Stimulated activated CD4-positive, alpha-beta T cell treated with anti-CD3 and anti-CD28 coated beads, Interleukin-2, amount 100 ng/mL, for 4 hours (primary cell): Measurements from ENCODE around the gene ZNF587.
A peak's percentile ranks its signal among the peaks of the same experiment; 100 is the strongest.
"Not testable (repeated sequence)": the region's sequence is repeated elsewhere in the genome, so short reads cannot be mapped to it uniquely, and the experiment has no call there.

Experiments used
- DNase-seq: peaks from one replicate; pipeline ENCODE4 v3.0.0-alpha.2; 2020; ENCODE audit warnings: low read depth

Gene ZNF587

DNA sequence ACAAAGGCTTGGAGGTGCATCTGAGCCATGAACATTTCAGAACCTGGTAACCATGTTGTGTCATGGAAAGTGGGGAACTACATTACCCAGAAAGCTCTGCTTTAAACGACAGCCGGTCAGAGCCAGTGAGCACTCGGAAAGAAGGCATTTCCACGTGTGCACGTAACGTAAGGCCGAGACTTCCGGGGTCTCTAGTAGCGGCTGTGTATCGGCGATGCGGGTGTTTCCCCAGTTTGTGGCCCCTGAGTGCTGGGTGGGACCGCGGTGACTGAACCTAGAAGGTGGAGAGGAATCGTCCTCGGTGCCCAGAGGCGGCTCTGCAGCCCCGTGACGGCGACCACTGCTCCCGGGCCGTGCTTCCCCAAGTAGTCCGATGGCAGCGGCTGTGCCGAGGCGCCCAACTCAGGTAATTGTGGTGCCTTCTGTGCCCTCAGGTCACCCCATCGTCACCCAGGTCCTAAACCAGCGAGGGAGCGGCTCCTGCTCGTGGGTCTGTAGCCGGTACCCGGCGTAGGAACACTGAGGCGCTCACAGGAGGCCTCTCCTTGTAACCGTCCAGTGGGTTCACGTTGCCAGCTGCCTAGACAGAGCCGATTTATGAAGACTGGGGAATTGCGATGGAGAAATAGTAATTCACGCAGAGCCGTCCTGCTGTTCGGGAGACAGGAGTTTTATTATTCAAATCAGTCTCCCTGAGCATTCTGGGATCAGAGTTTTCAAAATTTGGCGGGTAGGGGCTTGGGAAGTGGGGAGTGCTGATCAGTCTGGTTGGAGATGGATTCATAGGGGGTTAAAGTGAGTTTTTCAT, at the start of gene ZNF587:
Gene ZNF587 (plus strand): TSS at position 194 of the 808 bp plus-strand sequence. CDS start 180 bp downstream, at position 374.
- DNase-seq: peak; percentile 73

DNA sequence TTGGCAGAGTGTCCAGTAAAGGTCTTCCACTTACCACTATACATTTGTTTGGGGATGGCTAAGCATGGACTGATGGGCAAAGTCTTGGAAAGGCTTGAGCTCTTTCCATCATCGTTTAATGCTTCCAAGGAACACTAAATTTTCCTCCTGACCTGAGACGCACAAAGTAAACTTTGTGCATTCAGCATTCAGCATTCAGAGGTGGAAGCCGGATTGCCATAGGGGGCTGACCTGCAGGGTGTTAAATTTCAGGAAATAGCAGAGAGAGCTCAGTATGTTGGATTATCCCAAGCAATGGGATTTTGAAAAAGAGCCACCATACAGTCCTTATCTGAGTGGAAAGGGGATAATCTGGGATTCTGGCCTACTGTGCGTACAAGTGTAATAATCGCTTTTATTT, 49.0 kb upstream of the ZNF587 start:
- DNase-seq: no peak

DNA sequence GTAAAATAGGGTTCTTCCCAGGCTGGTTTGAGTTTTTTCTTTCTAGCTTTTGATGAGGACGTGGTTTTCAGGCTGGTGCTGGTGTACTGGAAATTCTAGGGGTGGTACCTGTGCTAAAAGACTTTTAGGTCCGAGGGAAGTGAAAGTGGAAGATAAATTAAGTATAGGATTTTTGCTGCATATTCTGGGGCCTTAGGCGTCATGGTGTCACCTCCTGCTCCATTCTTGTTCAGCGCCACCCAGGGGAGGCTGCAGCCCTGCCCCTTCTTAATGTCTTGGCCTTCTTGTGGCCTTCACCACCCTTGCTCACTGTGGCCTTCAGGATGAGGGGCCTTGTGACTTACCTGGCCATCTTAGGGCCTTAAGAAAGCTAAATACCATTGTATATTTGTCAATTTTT, 47.4 kb upstream of the ZNF587 start:
- no peak for DNase-seq

DNA sequence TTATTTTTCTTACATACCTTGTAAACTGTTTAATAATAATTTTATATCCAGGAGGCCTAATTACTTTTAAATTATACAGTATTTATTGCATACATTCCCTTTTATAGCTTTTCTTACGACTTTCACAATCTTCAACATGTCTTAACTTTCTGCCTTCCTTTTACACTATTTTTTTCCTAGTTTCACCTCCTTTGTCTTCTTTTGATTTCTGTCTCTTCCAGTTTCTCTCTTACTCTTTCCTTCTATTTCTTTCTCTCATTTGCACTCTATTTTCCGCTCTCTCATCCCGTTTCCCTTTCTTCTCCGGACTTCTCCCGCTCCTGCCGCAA, 46.4 kb upstream of the ZNF587 start:
- no peak for DNase-seq

DNA sequence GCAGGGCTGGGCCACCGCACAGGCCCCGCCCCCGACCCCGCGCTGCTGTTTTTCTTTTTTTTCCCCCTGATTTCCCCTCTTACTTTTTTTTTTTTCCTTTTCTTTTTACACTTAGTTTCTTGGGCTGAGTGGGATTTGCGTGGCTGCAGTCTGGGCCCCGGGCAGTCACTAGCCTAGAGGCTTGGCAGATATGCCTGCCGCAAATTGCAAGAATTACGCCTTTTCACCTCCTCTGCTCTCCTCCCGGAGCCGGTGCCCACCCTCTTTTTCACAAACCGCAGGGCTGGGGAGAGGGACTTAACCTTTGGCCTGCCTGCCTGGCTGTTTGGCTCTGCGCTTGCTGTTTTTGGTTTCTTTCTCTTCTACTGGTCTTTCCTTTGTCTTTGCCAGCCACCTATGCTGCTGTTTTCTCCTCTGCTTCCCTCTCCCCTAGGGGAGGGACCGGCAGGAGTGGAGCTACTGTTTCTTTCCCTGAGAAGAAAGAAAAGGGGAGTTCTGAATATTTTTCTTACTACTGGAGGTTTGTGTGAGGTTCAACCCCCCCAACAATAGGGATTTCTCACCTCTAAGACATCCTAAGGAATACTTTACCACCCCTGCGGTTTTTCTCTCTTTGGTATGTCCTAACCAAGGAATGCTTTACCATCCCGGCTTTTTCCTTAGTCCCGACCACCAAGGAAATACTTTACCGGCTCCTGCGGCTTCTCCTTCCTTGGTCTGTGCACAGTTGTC, 45.9 kb upstream of the ZNF587 start:
- DNase-seq: no peak

DNA sequence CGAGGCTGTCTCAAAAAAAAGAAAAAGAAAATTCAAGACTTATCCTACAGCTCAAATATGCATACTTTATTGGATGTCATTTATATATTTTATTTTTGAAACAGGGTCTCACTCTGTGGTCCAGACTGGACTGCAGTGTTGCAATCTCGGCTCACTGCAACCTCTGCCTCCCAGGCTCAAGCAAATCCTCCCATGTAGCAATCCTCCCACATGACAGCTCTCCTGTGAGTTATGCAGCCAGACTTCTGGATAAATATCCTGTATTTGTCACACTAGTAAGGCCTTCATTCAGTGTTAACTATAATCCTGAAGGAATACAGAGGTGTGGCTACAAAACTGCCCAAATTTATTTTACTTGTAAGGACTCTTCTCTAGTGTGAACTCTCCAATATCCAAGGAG, 42.1 kb upstream of the ZNF587 start:
- no peak for DNase-seq

DNA sequence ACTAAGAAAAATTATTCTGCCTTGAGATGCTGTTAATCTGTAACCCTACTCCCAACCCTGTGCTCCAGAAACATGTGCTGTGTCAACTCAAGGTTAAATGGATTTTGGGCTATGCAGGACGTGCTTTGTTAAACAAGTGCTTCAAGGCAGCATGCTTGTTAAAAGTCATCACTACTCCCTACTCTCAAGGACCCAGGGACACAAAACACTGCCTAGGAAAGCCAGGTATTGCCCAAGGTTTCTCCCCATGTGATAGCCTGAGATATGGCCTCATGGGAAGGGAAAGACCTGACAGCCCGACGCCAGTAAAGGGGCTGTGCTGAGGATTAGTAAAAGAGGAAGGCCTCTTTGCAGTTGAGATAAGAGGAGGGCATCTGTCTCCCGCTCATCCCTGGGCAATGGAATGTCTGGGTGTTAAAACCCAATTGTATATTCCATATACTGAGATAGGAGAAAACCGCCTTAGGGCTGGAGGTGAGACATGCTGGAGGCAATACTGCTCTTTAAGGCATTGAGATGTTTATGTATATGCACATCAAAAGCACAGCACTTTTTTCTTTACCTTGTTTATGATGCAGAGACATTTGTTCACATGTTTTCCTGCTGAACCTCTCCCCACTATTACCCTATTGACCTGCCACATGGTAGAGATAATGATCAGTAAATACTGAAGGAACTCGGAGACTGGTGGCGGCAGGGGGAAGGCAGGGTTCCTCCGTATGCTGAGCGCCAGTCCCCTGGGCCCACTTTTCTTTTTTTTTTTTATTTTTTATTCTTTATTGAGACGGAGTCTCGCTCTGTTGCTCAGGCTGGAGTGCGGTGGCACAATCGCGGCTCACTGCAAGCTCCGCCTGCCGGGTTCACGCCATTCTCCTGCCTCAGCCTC, 39.0 kb upstream of the ZNF587 start:
- DNase-seq: not testable (repeated sequence)

DNA sequence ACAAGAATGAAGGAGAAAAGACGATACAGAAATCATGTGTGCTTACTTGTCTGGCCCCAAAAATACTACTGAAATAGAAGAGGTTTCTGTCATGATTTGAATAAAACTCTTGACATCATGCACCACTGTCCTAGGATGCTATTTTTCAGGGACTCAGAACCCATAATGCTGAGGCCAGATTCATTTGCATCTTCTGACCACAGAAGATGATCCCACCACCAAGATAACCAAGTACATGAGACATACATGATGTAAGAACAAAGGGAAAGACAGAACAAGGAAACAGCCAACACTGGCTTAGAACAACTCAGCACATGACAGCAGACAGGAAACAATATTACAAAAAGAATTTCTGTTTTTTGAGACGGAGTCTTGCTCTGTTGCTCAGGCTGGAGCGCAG, 37.4 kb upstream of the ZNF587 start:
- no peak for DNase-seq

DNA sequence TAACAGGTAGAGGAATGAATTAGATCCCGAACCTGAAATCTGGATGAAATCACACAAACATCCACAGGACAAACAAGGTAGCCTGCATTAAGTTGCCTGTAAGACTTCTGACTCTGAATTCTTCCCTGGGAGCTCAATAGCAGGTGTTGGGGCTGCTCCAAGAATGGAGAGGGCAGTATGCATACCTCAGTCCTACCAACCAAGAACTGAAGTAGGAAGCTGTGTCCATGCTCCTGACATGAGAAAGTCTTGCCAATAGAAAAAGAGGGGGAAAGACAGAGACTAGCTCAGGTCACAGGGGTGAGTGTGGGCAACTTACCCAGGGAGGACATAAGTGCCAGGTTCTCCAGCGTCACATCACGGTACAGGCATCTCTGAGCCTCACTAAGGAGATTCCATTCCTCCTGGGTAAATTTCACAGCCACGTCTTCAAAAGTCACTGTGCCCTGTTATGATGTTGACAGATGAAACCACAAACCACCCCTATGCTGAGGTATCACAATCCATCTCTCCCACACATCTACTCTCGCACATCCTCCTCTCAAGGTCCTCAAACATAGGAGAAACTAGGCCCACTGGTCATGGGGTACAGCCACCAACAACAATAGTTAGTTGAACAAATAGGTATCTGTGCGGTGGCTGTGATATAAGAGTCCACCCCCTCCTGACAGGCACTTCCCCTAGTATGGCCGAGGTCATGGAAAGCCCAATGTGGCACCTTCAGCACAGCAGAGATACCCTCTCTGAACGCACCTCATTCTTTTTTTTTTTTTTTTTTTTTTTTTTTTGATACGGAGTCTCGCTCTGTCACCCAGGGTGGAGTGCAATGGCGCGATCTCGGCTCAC, 36.5 kb upstream of the ZNF587 start:
- not testable (repeated sequence) for DNase-seq

DNA sequence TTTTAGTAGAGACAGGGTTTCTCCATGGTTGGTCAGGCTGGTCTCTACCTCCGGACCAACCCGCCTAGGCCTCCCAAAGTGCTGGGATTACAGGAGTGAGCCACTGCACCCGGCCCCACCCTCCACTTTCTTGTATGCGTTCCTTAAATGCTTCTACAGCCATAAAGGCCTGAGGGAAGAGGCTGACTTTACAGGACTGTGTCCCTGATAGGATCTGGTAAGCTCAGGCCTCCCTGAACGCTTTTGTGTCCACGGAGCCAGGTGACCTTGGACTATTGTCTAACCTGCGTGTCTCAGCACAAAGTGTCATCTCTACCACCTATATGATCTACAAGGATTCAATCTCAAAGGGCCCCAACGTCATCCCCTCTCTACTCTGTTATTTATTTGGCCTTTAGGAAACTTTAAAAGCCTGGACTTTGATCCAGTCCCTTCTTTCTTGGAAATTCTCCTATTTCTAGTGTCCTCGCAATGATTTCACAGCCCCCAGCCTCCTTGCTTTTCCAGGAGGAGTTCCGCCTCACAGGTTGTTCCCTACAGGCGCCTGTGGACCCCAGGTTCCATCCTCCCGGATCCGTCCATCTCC, 35.6 kb upstream of the ZNF587 start:
- no peak for DNase-seq

DNA sequence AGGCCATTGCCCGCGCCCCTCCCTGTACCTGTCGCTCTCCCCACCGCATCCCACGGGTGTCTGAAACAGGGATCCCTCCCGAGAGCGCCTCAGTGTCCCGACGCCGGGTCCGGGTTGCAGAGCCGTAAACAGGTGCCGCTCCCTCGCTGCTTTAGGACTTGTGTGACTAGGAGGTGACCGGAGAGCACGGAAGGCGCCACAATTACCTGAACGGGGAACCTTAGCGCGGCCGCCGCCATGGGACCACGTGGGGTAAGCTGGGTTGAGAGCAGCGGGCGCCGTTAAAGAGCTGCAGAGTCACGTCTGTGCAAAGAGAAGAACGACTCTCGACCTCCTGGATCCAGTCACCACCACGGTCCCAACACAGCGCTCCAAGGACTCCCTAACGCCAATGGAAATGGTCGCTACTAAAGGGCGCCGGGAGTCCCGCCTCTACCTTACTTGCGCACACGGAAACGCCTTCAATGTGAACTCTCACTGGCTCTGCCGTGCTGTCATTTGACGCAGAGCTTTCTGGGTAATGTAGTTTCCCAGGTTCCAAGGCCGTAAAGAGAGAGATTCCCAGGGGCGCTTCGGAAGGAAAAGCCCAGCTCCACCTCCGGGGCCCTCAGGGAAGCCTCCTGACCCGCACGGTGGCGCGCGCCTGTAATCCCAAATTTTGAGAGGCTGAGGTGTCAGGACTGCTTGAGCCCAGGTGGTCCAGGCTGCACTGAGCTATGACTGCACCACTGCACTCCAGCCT, 35.0 kb upstream of the ZNF587 start, which contains the start of gene ZNF552:
Gene ZNF552 (minus strand): TSS at position 409 of the 742 bp plus-strand sequence. CDS start 170 bp downstream, at position 239.
- peak; percentile 57 for DNase-seq

DNA sequence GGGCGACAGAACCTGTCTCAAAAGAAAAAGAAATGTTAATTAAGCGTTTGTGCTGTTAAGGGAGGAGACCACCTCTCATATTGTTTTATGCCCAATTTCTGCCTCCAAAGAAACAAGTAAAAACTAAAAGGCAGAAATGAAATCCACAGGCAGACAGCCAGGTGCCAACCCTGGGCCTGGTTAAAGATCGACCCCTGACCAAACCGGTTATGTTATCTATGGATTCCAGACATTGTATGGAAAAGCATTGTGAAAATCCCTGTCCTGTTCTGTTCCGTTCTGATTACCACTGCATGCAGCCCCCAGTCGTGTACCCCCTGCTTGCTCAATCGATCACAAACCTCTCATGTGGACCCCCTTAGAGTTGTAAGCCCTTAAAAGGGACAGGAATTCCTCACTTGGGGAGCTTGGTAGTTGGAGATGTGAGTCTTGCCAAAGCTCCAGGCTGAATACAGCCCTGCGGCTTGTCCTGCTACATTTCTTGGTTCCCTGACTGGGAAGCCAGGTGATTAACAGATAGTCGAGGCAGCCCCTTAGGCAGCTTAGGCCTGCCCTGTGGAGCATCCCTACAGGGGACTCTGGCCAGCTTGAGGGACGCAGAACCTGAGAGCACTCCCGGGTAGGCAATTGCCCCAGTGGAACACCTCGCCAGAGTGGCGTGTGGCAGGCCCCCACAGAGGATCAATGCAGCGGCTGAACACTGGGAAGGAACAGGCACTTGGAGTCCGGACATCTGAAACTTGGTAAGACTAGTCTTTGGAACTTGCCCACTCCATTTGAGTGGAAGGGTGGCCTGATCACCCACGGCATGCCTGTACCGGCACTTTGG, 34.2 kb upstream of the ZNF587 start:
- DNase-seq: no peak

DNA sequence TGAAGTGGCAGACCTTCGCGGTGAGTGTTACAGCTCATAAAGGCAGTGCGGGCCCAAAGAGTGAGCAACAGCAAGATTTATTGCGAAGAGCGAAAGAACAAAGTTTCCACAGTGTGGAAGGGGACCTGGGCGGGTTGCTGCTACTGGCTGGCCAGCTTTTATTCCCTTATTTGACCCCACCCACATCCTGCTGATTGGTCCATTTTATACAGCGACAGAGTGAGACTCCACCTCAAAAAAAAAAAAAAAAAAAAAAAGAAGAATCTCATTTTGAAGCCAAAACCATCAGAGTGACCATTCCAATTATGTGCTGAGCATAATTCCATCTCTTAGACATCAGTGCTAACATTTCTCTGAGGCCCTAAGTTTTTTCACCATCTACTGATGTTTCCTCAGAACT, 33.0 kb upstream of the ZNF587 start:
- no peak for DNase-seq

DNA sequence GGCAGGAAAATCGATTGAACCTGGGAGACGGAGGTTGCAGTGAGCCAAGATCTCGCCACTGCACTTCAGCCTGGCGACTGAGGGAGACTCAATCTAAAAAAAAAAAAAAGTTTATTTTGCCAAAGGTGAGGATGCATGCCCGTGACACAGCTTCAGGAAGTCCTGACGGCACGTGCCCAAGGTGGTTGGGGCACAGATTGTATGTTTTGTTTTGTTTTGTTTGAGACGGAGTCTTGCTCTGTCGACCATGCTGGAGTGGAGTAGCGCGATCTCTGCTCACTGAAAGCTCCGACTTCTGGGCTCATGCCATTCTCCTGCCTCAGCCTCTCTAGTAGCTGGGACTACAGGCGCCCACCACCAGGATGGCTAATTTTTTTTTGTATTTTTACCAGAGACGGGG, 31.7 kb upstream of the ZNF587 start:
- DNase-seq: no peak

DNA sequence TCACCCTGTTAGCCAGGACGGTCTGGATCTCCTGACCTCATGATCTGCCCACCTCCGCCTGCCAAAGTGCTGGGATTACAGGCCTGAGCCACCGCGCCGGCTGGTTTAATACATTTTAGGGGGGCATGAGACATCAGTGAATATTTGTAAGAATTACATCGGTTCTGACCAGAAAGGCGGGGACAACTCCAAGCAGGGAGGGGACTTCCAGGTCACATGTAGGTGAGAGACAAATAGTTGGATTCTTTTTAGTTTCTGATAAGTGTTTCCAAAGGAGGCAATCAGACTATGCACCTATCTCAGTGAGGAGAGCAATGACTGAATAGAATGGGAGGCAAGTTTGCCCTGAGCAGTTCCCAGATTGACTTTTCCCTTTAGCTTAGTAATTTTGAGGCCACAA, 31.3 kb upstream of the ZNF587 start:
- DNase-seq: no peak

DNA sequence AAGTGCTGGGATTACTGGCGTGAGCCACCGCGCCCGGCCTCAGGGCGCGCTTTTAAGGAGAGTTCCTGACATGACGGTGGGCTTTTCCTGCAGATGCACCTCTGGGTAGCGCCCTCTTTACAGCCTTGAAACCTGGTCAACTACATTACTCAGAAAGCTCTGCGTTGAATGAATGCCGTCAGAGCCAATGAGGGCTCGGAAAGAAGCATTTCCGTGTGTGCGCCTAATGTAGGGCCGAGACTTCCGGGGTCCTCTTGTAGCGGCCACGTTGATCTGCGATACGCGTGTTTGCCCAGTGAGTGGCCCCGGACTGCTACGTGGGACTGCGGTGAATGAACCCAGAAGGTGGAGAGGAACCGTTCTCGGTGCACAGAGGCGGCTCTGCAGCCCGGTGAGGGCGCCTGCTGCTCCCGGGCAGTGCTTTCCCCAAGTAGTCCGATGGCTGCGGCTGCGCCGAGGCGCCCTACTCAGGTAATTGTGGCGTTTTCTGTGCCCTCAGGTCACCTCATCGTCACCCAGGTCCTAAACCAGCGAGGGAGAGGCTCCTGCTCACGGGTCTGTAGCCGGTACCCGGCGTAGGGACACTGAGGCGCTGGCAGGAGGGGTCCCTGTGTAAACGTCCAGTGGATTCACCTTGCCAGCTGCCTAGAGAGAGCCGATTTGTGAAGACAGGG, 30.0 kb upstream of the ZNF587 start:
- DNase-seq: peak; percentile 71

DNA sequence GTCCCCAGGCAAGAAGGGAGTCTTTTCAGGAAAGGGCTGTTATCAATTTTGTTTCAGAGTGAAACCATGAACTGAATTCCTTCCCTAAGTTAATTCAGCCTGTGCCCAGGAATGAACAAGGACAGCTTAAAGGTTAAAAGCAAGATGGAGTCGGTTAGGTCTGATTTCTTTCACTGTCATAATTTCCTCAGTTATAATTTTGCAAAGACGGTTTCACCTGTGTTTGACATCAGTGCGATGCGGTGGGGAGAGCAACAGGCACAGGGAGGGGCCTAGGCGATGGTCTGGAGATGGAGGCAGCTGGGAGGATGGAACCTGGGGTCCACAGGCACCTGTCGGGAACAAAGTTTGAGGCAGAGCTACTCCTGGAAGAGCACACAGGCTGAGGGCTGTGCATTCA, 29.1 kb upstream of the ZNF587 start:
- no peak for DNase-seq

DNA sequence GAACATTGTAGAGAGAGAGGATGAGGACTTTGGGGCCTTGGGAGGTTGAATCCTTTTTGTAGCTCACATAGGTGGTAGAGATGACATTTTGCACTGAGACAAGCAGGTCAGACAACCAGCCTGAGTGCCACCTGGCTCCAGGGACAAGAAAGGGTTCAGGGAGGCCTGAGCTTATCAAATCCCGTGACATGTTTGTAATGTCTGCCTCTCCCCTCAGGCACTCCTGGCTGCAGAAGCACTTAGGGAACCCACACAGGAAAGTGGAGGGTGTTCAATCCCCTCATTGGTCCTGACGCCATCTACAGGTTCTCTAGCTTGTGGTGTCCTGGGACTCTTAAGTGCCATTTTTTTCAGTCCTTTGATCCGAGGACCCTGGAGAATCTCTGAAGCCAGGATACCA, 28.6 kb upstream of the ZNF587 start:
- DNase-seq: not testable (repeated sequence)

DNA sequence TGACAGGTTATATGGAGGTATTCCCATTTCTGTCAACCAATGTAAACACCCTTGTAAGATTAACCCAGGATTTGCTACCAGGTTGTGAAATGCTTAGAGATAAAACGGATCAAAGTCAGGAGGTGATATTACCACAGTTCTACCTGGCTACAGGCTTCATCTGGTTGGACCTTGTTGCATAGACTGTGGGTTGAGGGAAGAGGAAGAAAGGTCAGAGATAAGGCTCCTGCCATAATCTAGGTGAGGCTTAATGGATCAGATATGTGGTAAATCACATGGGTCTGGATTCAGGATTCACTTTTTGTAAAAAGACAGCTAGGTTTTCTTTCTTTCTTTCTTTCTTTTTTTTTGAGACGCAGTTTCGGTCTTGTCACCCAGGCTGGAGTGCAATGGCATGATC, 28.2 kb upstream of the ZNF587 start:
- not testable (repeated sequence) for DNase-seq
